Activated T-helper 17 cell treated with anti-CD3 and anti-CD28 coated beads, Interleukin-2, amount 50 U/mL, for 72 hours (primary cell): ENCODE measurements around the gene SLC15A4. TPM values are rescaled to one million over a fixed set of nuclear protein-coding genes. Genes with fewer than 3 reads are reported as not detected.

Source experiments
- ATAC-seq: fragments of 150-1000 bp; cut with Tn5 transposase; replicated peaks from 2 replicates; pipeline ENCODE4 v1.10.0; 2021; ENCODE audit warnings: mild to moderate bottlenecking, moderate library complexity
- H3K27ac Mint-ChIP-seq: one replicate; pipeline ENCODE4 v1.8.0; 2022; ENCODE audit warnings: mixed read lengths
- H3K27me3 Mint-ChIP-seq: one replicate; pipeline ENCODE4 v1.8.0; 2022; ENCODE audit warnings: mixed read lengths
- H3K36me3 Mint-ChIP-seq: one replicate; pipeline ENCODE4 v1.8.0; 2022; ENCODE audit warnings: low read depth, mild to moderate bottlenecking, mixed read lengths
- H3K4me1 Mint-ChIP-seq: one replicate; pipeline ENCODE4 v1.8.0; 2022; ENCODE audit warnings: mixed read lengths
- H3K4me3 Mint-ChIP-seq: one replicate; pipeline ENCODE4 v1.8.0; 2022; ENCODE audit warnings: mild to moderate bottlenecking, mixed read lengths
- H3K9me3 Mint-ChIP-seq: one replicate; pipeline ENCODE4 v1.8.0; 2022; ENCODE audit warnings: mixed read lengths
- total RNA-seq, 2 donors: library from RNA; stranded (reverse); gene quantifications; one replicate each; pipeline ENCODE4 v1.2.3, GENCODE V29; 2022

SLC15A4 gene
- total RNA-seq, 2 donors from 2014 or later = 25.2 to 34.2 TPM

DNA sequence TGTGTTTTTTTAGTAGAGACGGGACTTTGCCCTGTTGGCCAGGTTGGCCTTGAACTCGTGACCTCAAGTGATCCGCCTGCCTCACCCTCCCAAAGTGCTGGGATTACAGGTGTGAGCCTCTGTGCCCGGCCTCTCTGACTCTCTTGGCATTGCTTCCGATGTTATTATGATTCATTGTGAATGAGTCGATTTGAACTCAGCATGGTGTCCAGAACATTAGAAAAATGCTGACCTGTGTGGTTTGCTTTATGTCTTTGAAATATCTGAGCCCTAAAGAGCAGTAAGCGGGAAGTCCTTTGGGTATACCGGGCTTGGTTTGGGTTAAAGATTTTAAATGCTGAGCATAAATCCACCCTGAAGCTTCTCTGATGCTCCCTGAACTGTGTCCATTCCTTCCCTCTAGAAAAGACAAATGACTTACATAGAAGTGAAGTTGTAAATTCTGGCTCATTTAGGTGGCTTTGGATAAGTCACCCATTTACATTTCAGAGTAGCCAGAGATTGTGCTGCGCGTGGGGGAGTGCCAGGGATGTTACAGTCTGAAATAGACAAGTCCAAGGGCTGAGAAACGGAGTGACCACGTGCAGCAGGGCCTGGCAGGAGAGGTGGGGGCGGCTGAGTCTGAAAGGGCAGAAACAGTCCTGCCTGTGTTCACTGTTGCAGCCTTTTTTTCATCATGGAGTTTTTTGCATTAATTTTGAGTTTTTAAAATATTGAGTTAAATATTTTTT, 39.6 kb downstream of the SLC15A4 start:
- Mint-ChIP-seq H3K9me3 (no peaks in the 10 kb centered on the region), H3K36me3 (peaks cover 5% of the 10 kb centered on the region), H3K27me3 (peaks cover 3% of the 10 kb centered on the region), H3K4me3 (peak overlapping the region; percentile 68), H3K4me1 (peaks cover 11% of the 10 kb centered on the region), H3K27ac (no peak overlapping the region)
- no peak for ATAC-seq

DNA sequence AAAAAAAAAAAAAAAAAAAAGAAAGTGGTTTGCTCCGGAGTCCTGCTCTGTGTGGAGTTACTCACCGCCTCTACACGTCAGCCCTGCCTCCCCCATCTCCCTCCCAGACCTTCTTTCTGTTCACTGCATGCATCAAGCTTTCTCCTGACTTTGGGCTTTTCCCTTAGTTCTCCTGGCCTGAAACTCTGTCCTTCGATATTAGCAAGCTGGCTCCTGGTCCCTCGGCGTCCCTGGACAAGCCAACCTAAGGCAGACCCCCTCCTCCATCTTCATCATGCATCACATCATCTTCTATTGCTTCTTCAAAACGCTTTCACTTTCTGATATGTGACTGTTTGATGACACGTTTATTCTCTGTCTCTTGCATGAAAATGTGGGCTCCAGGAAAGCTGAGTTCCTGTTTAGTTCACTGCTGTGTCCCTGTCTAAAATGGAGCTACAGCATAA, 40.6 kb downstream of the SLC15A4 start:
- H3K4me3 Mint-ChIP-seq = peak overlapping the region; percentile 68
- H3K4me1 Mint-ChIP-seq = peaks cover 11% of the 10 kb centered on the region
- H3K27me3 Mint-ChIP-seq = peaks cover 3% of the 10 kb centered on the region
- no peaks in the 10 kb centered on the region for H3K9me3 Mint-ChIP-seq
- peak; percentile 91 for ATAC-seq
- peaks cover 5% of the 10 kb centered on the region for H3K36me3 Mint-ChIP-seq
- H3K27ac Mint-ChIP-seq = peak overlapping the region; percentile 62

DNA sequence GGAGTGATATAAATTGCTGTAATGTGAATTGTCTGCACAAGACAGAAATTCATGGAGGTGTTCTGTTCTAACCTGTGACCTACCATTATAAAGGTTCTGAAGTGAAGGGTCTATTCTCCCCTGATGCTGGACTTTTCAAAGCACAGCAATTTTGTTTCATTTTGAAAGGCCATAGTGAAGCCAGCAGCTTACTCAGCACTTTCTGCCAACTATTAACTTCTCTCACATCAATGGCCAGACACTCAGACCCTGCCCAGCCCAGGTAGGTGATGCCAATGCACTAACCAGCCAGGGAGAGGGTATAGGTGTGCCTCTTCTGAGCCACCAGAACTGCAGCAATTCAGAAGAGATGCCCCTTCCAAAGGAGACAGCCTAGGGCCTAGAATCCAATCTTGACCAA, 43.9 kb downstream of the SLC15A4 start:
- H3K4me3 Mint-ChIP-seq = no peak overlapping the region
- H3K4me1 Mint-ChIP-seq = peaks cover 11% of the 10 kb centered on the region
- no peak overlapping the region for H3K27ac Mint-ChIP-seq
- ATAC-seq = no peak
- H3K27me3 Mint-ChIP-seq = peaks cover 3% of the 10 kb centered on the region
- no peaks in the 10 kb centered on the region for H3K9me3 Mint-ChIP-seq
- peaks cover 5% of the 10 kb centered on the region for H3K36me3 Mint-ChIP-seq

DNA sequence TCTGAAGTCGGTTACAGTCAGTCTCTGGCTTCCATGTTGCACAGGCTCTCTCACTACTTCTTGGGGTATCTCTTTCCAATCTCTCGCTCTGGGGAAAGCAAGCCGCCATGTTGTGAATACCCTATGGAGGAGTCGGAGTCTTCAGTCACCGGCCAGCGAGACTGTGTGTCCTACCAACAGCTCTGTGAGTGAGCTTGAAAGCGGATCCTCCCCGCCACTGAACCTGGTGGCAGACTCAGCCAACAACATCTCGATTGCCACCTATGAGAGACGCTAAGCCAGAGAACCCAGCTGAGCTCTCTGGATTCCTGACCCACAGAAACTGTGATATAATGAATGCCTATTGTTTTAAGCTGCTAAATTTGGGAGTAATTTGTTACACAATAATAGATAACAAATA, 51.5 kb downstream of the SLC15A4 start:
- Mint-ChIP-seq H3K4me1 (no peaks in the 10 kb centered on the region), H3K36me3 (no peaks in the 10 kb centered on the region)

DNA sequence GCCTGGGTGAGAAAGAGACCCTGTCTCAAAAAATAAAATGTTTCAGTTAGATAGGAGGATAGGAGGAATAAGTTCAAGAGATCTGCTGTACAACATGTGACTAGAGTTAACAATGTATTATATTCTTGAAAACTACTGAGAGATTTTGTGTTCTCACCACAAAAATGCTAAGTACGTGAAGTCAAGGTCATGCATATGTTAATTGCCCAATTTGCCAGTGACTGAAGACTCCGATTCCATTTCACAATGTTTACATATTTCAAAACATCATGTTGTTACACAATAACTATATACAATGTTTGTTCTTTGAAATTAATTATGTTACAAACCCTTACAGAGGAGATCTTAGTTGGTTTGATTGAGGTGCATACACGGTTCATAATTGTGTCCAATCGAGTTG, 52.1 kb downstream of the SLC15A4 start:
- Mint-ChIP-seq H3K36me3 (no peaks in the 10 kb centered on the region), H3K27me3 (peaks cover 11% of the 10 kb centered on the region), H3K9me3 (no peaks in the 10 kb centered on the region), H3K4me3 (no peak overlapping the region), H3K27ac (no peak overlapping the region), H3K4me1 (no peaks in the 10 kb centered on the region)
- no peak for ATAC-seq

More for the DNA sequence above, 51.5 kb downstream of the SLC15A4 start:
- Mint-ChIP-seq H3K9me3 (no peaks in the 10 kb centered on the region), H3K4me3 (no peak overlapping the region), H3K27me3 (peaks cover 5% of the 10 kb centered on the region), H3K27ac (no peak overlapping the region)
- no peak for ATAC-seq

DNA sequence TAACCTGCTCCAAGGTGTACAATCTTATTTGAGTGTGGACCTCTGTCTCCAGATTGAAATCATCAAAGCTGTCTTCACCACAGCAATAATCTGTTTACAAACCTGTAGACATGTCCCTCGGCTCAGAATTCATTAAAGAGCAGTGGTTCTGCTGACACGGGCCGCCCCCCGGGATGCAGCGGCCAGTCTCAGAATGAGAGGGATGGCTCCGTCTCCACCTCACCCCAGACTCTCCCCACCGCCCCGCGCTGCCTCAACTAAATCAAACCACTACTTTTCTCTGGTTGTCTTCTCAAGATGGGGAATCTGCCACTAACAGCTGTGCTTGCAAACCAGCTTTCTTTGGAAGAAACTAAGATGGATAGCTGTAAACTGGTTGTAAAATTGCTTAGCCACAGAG, 56.2 kb downstream of the SLC15A4 start:
- Mint-ChIP-seq H3K4me3 (no peak overlapping the region), H3K4me1 (no peaks in the 10 kb centered on the region), H3K36me3 (no peaks in the 10 kb centered on the region), H3K27ac (no peak overlapping the region), H3K9me3 (no peaks in the 10 kb centered on the region), H3K27me3 (peaks cover 18% of the 10 kb centered on the region)
- no peak for ATAC-seq

DNA sequence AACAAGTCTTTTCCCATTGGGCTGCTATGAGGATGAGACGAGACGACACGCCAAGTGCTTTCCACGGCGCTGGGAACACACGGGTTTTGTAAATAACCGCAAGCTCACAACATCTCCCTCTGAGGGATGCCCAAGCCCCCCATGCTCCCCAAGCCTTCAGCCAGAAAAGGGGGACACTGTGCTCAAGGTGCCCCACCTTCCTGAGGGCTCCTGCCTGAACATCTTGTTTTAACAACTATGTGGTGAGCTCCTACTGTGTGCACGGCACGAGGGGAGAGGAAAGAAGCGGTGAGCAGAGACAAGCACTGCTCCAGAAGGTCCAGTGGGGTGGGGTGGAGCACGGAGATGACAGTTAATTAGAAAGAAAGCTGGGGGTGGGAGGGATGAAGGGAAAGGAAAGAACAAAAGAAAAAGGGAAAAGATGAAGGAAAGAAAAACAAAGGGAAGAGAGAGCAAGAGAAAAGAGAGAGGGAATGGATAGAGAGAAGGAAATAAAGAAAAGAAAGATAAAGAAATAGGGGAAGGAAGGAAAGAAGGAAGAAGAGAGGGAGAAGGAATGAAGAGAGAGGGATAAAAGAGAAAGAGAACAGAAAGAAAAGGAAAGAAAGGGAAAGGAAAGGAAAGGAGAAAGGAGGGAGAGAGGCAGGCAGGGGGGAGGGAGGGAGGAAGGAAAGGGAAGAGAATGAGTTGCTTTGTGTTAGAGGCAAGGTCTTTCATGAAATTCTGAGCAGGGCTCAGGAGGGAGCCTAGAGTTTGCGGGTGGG, 56.8 kb downstream of the SLC15A4 start:
- H3K27me3 Mint-ChIP-seq = peaks cover 21% of the 10 kb centered on the region
- no peaks in the 10 kb centered on the region for H3K36me3 Mint-ChIP-seq
- no peaks in the 10 kb centered on the region for H3K9me3 Mint-ChIP-seq
- no peak overlapping the region for H3K27ac Mint-ChIP-seq
- no peak for ATAC-seq
- H3K4me1 Mint-ChIP-seq = no peaks in the 10 kb centered on the region
- H3K4me3 Mint-ChIP-seq = no peak overlapping the region

DNA sequence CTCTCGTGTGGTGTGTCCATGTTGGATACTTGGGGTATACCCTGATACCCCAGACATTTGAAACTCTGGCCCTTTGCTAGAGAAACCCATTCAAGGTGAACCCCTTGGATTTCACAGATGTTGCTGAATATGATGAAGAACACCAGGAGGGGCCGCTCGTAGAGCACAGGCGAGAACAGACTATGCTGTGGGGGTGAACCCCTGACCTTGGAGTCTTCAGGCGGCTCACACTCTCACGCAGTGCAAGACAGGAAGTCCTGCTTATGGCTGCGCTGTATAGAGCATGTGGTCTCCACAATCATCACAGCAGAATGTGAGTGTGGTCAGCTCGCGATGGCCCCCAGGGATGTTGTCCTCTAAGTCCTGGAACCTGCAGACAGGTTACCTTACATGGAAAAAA, 60.4 kb downstream of the SLC15A4 start:
- Mint-ChIP-seq H3K4me3 (no peak overlapping the region), H3K4me1 (no peaks in the 10 kb centered on the region), H3K27ac (no peak overlapping the region), H3K9me3 (no peaks in the 10 kb centered on the region), H3K36me3 (no peaks in the 10 kb centered on the region), H3K27me3 (peaks cover 20% of the 10 kb centered on the region)
- no peak for ATAC-seq

DNA sequence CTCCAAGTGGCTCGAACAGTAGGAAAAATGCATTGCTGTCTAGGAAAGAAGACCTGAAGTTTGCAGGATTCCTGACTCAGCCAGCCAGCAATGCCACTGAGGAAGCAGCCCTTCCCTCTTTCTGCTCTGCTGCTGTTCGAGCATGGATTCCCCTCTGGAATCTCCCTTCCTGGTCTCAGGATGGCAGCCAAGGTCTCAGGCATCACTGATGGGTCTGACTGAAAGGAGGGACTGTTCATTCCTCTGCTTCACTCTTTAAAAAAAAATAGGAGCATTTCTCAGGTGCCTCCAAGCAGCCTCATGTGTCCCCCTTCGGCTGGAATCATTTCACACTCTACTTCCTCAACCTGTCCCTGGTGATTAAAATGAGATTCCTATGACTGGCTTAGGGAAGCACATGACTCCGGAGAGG, 62.4 kb downstream of the SLC15A4 start:
- no peak overlapping the region for H3K4me3 Mint-ChIP-seq

DNA sequence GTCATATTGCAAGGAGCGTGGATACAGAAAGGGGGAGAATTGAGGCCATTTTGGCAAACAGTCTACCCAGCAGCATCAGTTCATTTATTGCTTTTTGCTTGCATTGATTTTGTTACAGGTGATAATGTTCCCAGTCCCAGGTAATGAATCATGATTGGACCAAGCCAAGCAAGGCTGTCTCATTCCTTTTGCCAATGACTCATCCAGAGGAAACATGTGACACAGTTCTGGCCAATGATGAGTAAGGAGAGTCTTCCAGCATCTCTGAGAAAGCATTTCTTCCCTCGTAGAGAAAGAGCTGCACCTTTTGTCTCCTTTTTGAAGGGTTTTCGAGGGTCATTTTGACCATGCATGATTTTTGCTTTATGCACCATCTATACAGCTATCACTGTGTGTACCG, 68.2 kb downstream of the SLC15A4 start:
- H3K9me3 Mint-ChIP-seq = no peaks in the 10 kb centered on the region
- peaks cover 4% of the 10 kb centered on the region for H3K27me3 Mint-ChIP-seq
- no peaks in the 10 kb centered on the region for H3K4me1 Mint-ChIP-seq
- H3K4me3 Mint-ChIP-seq = no peak overlapping the region
- no peaks in the 10 kb centered on the region for H3K36me3 Mint-ChIP-seq
- H3K27ac Mint-ChIP-seq = no peak overlapping the region
- ATAC-seq = peak; percentile 50

More for the DNA sequence above, 62.4 kb downstream of the SLC15A4 start:
- Mint-ChIP-seq H3K27me3 (peaks cover 13% of the 10 kb centered on the region), H3K36me3 (no peaks in the 10 kb centered on the region), H3K27ac (no peak overlapping the region), H3K9me3 (no peaks in the 10 kb centered on the region), H3K4me1 (no peaks in the 10 kb centered on the region)
- no peak for ATAC-seq

DNA sequence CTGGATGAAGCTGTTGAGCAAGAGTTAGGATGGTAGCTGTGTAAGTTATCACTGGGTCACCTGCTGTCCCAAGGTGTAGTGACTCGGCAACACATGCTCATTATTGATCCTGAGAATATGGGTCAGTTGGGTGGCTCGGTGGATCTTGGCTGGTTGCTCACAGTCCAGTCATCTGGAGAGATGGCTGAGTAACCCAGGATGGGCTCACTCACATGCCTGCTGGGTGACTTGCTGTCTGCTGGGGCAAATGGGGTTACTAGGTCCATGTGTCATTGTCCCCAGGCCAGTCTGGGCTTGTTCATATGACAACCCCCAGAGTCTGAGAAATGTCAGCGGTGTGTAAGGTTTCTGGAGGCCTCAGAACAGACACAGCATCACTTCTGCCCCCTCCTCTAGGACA, 69.5 kb downstream of the SLC15A4 start:
- no peak overlapping the region for H3K27ac Mint-ChIP-seq
- H3K9me3 Mint-ChIP-seq = no peaks in the 10 kb centered on the region
- peaks cover 4% of the 10 kb centered on the region for H3K27me3 Mint-ChIP-seq
- peak; percentile 83 for ATAC-seq
- no peaks in the 10 kb centered on the region for H3K36me3 Mint-ChIP-seq
- H3K4me1 Mint-ChIP-seq = no peaks in the 10 kb centered on the region
- H3K4me3 Mint-ChIP-seq = no peak overlapping the region

DNA sequence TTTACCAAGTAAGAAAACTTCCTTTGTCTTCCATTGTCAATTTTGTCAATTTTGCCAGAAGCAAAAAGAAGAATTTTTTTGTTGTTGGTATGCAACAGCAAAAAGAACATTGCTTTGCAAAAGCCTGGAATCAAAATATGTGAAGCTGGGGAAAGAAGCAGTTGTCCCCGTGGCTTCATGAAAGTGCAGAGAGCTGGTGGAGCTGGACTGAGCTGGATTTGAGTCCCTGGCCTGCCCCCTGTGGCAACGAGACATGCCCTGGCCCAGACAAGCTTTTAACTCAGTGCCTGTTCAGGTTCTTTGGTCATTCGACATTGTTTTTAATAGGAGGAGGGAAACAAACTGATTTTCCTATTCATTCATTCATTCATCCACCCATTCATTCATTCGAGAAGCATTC, 70.3 kb downstream of the SLC15A4 start:
- Mint-ChIP-seq H3K4me1 (no peaks in the 10 kb centered on the region), H3K27ac (no peak overlapping the region), H3K27me3 (no peaks in the 10 kb centered on the region), H3K36me3 (no peaks in the 10 kb centered on the region), H3K9me3 (no peaks in the 10 kb centered on the region), H3K4me3 (no peak overlapping the region)
- ATAC-seq = no peak

DNA sequence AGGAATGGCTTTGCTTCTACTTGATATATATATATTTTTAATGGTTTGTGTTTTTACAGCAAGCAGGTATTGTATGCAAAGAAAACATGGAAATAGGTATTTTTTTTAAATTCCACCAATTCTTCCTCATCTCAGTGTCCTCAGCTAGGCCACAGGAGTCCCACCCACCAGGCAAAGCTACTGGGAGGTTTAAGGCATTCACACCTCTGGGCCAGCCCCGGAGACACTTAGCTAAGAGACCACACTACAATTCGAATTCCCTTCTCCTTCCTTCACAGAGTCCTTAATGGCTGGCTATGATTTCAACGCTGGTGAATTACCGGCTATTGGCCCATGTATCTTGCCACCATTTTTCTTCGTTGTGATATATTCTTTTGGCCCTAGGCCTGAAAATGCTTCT, 71.4 kb downstream of the SLC15A4 start:
- Mint-ChIP-seq H3K36me3 (no peaks in the 10 kb centered on the region), H3K4me3 (no peak overlapping the region), H3K27ac (no peak overlapping the region), H3K4me1 (no peaks in the 10 kb centered on the region), H3K27me3 (peaks cover 3% of the 10 kb centered on the region), H3K9me3 (no peaks in the 10 kb centered on the region)
- ATAC-seq = no peak

DNA sequence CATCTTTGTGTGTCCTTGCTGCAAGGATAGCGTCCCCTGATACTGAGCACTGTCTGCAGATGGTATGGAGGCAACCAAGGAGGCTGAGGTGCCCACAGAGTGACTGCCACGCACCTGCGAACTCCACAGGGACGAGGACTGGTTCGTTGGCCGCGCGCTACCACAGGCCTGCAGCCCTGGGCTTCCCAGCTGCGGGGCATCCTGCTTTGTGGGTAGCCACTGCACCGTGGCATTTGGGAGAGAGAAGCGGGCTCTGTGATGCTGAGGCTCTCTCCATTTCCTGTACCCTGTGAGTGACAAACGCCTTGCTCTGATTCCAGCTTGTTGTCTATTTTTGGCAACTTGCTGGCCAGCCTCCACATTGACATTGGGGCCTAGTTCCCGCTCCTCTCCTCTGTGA, 76.3 kb downstream of the SLC15A4 start:
- Mint-ChIP-seq H3K4me3 (no peak overlapping the region), H3K9me3 (no peaks in the 10 kb centered on the region), H3K36me3 (no peaks in the 10 kb centered on the region), H3K4me1 (no peaks in the 10 kb centered on the region), H3K27me3 (peaks cover 11% of the 10 kb centered on the region), H3K27ac (no peak overlapping the region)
- no peak for ATAC-seq
